GM10248 (cell line): Measurements from ENCODE around the gene SLK.

Source experiments
- CTCF ChIA-PET: fragments of 300-600 bp; sonication (Branson Sonifier 250); formaldehyde crosslinking; extraction: SDS; loops from one replicate; lab custom pipeline; 2021; ENCODE audit warnings: antibody characterized with exemption; lab: Yijun Ruan, JAX
- POLR2A ChIA-PET: fragments of 350-650 bp; sonication (Branson Sonifier 250); formaldehyde crosslinking; extraction: SDS; loops from one replicate; lab custom pipeline; 2020; ENCODE audit warnings: antibody characterized with exemption; lab: Yijun Ruan, JAX
- DNase-seq: peaks from one replicate; pipeline ENCODE4 v3.0.0; 2012; ENCODE audit errors: extremely low spot score
- CTCF ChIP-seq: IDR thresholded peaks from 2 replicates; pipeline ENCODE4 v1.5.1; 2012; ENCODE audit warnings: mild to moderate bottlenecking, low read depth; ENCODE audit errors: extremely low read depth, missing control alignments, control extremely low read depth

SLK gene

GRCh38 chr10:104035194-104036068 lies 68.5 kb downstream of the SLK start:
- no peak for TF ChIP-seq CTCF
- DNase-seq: peak; percentile 6
- POLR2A ChIA-PET: no interaction called here
- CTCF ChIA-PET: no interaction called here

GRCh38 chr10:104036069-104036384 lies 69.1 kb downstream of the SLK start:
- CTCF ChIA-PET: no interaction called here
- no peak for DNase-seq
- POLR2A ChIA-PET: no interaction called here
- TF ChIP-seq CTCF: no peak

GRCh38 chr10:104036518-104037260 lies 69.7 kb downstream of the SLK start:
- DNase-seq: peak; percentile 8
- ChIA-PET CTCF (interaction anchor here (1.1 to 1.3 kb wide), 2 partner anchors 16 to 85 kb away, joined by 3 read pairs; partner anchors contain the start of gene SFR1), POLR2A (no interaction called here)
- TF ChIP-seq CTCF: no peak

- no peak for TF ChIP-seq CTCF
- CTCF ChIA-PET: interaction anchor here (1.0 to 1.3 kb wide), 3 partner anchors 8 to 84 kb away, joined by 3 read pairs; partner anchors contain the start of gene SFR1
- POLR2A ChIA-PET: no interaction called here
- DNase-seq: peak; percentile 16
Measured at GRCh38 chr10:104037261-104037951, 70.5 kb downstream of the SLK start.

- ChIA-PET POLR2A (no interaction called here), CTCF (interaction anchor here (1.0 to 1.3 kb wide), 2 partner anchors 9 to 29 kb away, joined by 3 read pairs; no protein-coding TSS in a partner anchor)
- DNase-seq: peak; percentile 7
- no peak for TF ChIP-seq CTCF
Measured at GRCh38 chr10:104038537-104038936, 71.6 kb downstream of the SLK start.
